GM18520 (cell line): Measurements from ENCODE around the gene PFAS.

ENCODE experiments used
- ATAC-seq: cut with Tn5 transposase; IDR thresholded peaks from one replicate; pipeline ENCODE4 v1.9.1; 2021; ENCODE audit not compliant: unreplicated experiment

PFAS gene

DNA sequence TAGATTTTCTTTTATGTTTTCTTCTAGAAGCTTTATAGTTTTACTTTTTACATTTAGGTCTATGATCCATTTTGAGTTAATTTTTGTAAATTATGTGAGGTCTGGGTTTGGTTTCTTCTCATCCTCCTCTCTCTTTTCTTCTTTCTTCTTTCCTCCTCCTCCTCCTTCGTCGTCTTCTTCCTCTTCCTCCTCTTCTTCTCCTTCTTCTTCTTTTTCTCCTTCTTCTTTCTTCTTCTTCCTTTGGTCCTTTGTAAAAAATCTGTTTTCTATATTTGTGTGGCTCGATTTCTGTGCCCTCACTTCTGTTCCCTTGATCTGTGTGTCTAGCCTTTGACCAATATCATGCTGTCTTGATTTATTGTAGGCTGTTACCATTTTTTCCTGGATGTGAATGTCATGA, 51.1 kb downstream of the PFAS start:
- no peak for ATAC-seq

DNA sequence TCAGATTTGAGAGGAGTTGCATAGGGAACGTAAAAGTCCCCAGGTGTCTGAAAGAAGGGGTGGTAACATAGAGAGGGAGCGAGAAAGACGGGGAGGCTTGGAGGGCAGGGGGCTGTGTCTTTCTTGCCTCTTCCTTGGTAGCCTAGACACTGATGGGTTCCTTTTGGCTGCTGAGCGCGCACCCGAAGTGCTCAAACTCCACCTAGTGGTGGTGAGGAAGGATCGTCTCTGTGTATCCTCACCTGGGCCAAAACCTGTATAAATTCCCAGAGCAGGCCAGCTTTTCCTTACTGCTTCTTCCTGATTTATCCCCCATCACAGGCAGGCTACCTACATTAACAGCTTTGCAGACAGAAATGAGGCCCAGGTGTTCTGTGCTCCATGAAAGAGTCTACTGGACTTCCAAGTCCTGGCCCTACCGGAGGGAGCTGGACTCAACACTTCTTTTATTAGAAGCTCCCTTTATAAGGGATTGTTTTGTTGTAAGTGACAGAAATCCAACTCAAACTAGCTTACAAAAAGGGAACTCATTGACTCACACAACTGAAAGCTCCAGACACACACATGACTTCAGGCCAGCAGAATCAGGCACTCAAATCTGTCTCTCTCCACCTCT, 51.6 kb downstream of the PFAS start:
- ATAC-seq, result no peak

- ATAC-seq, result no peak
Measured at GRCh38 chr17:8310601-8311123, 61.6 kb downstream of the PFAS start.

GRCh38 chr17:8311131-8311790, 62.2 kb downstream of the PFAS start:
- no peak for ATAC-seq

DNA sequence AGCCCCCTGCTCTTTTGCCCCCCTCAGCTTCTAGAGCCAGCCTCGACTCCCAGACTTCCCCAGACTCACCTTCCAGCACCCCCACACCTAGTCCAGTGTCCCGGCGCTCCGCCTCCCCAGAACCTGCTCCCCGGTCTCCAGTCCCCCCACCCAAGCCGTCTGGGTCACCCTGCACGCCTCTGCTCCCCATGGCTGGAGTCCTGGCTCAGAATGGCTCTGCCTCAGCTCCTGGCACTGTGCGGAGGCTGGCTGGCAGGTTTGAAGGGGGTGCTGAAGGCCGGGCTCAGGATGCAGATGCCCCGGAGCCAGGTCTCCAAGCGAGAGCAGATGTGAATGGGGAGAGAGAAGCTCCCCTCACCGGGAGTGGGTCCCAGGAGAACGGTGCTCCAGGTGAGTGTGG, 63.2 kb downstream of the PFAS start:
- ATAC-seq, result no peak

DNA sequence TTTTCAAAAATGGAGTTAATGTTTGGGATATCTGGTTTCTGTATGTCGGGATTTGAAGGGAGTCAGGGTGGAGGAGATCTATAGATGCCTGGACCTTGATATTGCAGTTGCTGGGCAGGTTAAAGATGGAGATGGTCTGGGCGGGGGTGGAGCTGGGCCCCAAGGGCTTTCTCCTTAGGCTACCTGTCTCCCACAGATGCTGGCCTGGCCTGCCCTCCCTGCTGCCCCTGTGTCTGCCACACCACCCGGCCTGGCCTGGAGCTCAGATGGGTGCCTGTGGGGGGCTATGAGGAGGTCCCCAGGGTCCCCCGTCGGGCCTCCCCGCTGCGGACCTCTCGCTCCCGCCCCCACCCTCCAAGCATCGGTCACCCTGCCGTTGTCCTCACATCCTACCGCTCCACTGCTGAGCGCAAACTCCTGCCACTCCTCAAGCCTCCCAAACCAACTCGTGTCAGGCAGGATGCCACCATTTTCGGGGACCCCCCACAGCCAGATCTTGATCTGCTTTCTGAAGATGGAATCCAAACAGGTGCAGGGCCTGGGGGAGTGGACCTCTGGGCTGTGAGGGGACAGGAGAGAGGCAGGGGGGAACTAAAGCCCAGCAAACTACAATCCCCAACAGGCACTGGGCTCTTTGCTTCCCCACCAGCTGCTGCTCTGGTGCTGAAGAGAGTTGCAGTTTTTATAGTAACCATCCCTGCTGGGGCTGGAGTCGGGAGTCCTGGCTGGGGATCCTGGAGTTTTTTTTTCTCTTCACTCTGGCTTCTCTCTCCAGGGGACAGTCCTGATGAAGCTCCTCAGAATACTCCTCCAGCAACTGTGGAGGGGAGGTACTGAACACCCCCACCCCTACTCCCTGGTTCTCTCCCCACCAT, 63.9 kb downstream of the PFAS start:
- no peak for ATAC-seq

DNA sequence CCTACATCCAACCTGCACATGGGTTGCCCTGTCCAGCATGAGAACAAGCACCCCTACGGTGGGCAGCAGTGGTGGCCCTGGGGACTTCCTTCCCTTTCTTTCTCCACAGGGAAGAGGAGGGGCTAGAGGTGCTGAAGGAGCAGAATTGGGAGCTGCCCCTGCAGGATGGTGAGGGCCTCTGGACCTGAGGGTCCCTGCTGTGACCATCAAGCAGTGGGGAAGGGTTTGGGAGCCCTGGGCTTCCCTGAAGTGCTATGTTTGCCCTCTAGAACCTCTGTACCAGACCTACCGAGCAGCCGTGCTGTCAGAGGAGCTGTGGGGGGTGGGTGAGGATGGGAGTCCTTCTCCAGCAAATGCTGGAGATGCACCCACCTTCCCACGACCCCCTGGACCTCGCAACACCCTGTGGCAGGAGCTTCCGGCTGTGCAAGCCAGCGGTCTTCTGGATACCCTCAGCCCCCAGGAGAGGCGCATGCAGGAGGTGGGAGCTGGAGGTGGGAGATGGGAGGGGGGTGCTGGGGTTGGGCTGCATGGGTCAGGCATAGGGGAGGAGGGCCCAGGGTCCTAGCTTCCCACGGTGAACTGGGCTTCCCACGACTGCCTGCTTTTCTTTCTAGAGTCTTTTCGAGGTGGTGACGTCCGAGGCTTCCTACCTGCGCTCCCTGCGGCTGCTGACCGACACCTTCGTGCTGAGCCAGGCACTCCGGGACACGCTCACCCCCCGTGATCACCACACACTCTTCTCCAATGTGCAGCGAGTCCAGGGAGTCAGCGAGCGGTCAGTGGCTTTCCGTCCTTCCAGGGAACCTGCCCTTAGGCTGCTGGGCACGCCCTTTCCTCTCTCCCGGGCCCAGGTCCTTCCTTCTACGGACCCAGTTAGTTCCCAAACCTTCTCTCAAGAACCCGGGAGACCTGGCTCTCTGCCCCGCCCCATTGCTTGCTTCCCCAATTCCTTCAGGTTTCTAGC, 66.0 kb downstream of the PFAS start:
- no peak for ATAC-seq

GRCh38 chr17:8315764-8316217, 66.7 kb downstream of the PFAS start:
- ATAC-seq, result no peak

- ATAC-seq, result no peak
Measured at GRCh38 chr17:8318010-8318935, 69.2 kb downstream of the PFAS start.
